GM18499 (cell line): ENCODE results near the gene PNPLA3.

Experiments
- ATAC-seq: cut with Tn5 transposase; IDR thresholded peaks from one replicate; pipeline ENCODE4 v1.9.1; 2021; ENCODE audit warnings: moderate number of reproducible peaks; ENCODE audit not compliant: insufficient read depth, unreplicated experiment

PNPLA3 gene

DNA sequence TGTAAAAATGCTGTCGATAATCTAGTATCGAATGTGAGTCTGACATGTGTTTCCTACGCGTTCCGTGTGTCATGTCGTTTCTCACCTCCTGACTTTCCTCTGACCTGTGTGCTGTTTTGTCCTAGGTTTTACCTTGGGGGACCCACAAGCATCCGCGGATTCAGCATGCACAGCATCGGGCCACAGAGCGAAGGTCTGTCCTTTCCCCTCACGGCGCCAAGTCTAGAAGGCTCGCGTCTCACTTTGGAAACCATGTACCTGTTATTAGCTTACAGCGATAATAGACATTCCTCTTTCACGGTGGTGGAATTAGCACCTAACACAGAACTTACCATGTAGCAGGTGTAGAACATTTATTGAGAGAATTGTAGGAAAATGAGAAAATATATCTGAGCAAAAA lies 60.2 kb downstream of the PNPLA3 start:
- ATAC-seq = no peak

- ATAC-seq = no peak
Measured at GRCh38 chr22:43985532-43985931, 61.9 kb downstream of the PNPLA3 start.

DNA sequence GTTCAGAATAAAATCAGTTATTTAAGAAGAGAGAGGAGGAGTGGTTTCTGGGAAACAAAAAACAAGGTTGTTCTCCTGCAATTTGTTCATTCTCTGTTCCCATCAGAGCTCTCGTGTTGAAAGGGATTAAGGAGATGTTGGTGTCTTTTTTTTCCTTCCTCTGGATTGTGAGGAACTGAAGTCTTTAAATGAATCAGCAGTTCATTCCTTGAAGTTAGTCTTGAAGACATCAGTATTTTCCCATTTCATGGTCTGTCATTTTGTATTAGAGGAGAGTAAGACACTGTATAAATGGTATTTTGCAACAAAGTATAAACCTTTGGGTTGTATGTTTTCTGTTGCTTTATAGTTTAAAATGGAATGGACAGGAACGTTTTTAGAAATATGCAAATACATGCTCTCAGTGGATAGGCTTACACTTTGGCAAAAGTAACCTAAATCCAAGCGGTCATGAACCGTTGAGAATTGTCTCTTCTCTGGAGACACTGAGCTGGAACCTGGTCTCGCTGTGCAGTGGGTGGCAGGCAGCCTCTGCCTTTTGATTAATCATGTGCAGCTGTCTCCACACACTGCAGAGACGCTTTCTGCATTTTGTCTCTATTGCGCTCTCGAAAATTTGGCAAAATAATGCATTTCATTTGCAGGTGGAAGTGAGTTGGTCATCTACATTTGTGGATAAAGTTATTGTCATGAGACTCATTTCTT lies 64.7 kb downstream of the PNPLA3 start:
- no peak for ATAC-seq

- no peak for ATAC-seq
Measured at GRCh38 chr22:43988960-43989359, 65.4 kb downstream of the PNPLA3 start.

- ATAC-seq = no peak
Measured at GRCh38 chr22:43990044-43990443, 66.4 kb downstream of the PNPLA3 start.

DNA sequence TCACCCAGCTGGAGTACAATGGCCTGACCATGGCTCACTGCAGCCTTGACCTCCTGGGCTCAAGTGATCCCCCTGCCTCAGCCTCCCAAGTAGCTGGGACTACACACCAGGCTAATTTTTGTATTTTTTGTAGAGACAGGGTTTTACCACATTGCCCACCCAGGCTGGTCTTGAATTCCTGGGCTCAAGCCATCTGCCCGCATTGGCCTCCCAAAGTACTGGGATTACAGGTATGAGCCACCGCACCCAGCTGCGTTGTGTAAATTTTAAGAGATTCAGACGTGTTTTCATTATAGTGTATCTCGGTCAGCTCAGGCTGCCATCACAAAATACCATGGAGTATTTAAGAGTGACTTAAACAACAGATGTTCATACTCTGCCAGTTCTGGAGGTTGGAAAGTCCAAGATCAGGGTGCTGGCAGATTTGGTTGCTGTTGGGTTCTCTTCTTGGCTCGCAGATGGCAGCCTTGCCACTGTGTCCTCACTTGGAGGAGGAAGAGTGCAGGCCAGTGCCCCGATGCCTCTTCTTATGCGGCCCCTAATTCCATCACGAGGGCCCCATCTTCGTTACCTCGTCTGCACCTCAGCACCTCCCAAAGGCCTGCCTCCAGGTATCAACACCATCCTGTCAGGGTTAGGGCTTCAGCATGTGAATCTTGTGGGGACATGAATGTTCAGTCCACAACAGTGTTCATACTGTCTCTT lies 67.9 kb downstream of the PNPLA3 start:
- no peak for ATAC-seq

DNA sequence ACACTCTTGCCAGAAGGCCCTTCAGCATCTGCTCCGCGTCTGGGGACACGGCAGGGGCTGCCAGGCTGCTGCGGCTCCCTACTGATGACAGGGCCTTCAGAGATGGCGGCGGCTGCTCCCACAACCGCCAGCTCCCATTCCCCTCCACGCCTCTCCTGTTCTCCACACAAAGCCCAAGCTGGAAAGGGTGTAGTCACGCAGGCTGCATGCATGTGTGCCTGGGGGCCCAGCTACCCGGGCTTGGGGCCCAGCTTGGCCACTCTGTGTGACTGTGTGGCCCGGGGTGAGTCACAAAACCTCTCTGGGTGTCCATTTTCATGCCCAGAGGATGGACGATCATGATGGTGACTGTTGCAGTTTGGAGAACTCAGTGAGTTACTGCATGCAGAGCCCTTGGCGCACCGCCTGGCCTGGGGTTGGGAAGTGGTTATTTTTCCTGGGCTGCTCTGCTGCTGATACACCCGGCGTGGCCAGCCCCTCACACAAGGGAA lies 68.8 kb downstream of the PNPLA3 start:
- no peak for ATAC-seq

GRCh38 chr22:43993072-43993760 lies 69.6 kb downstream of the PNPLA3 start:
- ATAC-seq = no peak

DNA sequence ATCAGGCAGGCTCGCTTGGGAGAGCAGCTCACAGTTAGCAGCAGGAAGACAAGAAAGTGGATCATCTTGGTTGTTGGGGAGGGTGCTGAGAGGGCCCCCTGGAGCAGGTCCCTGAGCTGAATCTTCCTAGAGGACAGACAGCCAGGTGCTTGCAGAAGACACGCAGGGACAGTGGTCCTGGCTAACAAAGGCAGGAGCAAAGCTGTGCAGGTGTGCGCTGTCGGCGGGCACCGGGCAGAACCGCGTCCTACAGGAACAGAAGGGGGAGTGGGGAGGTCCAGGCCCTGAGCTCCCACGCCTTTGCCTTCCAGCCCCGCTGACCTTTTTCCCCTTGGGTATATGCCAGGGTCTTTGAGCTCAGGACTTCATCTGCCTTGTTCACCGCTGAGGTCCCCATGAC lies 70.4 kb downstream of the PNPLA3 start:
- ATAC-seq = no peak

DNA sequence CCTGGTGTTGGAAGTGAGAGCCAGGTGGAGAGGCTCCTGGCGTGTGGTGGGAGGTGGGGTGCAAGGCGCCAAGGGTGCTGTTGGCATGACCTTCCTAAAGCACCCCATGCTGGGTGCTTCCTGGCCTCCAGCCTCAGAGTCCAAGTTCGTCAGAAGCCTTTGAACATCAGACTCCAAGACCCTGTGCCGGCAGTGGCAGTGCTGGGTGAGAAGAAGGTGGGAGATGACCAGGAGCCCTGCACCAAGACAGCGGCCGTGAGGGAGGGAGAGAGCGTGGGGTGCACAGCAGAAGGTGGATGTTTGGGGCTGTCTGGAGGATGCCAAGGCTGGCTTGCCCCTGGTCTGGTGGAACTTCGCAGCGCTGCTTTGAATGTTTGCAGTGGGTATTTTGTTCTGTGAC lies 70.8 kb downstream of the PNPLA3 start:
- ATAC-seq = no peak

DNA sequence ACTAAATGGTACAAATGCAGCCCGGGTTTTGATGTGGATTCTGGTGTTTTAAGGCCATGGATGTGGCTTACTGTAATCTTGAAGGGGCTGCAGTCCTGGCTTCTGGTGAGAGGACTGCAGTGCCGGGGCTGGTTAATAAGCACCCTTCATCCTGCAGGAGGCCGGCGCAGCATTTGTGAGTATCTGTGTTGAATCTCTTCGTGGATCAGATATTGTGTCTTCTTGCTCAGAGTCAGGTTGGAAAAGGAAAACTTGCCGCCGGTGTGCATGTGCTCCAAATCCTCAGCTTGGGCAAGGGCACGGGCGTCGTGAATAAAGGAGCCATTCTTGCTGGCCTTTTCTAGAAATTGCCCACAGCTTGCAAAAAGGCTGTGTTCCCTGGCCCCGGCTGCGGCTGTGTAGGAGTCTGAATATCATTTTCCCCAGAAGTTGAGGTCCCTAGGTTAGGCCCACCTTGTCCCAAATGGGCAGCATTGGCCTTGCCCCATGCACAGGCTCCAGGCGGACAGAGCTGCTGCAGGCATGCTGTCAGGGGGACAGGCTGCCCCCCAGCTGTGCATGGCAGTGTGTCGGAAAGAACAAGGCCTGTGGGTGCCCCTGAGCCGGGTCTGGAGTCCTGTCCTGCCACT lies 71.6 kb downstream of the PNPLA3 start:
- no peak for ATAC-seq

- ATAC-seq = no peak
Measured at GRCh38 chr22:43995798-43996169, 72.2 kb downstream of the PNPLA3 start.

DNA sequence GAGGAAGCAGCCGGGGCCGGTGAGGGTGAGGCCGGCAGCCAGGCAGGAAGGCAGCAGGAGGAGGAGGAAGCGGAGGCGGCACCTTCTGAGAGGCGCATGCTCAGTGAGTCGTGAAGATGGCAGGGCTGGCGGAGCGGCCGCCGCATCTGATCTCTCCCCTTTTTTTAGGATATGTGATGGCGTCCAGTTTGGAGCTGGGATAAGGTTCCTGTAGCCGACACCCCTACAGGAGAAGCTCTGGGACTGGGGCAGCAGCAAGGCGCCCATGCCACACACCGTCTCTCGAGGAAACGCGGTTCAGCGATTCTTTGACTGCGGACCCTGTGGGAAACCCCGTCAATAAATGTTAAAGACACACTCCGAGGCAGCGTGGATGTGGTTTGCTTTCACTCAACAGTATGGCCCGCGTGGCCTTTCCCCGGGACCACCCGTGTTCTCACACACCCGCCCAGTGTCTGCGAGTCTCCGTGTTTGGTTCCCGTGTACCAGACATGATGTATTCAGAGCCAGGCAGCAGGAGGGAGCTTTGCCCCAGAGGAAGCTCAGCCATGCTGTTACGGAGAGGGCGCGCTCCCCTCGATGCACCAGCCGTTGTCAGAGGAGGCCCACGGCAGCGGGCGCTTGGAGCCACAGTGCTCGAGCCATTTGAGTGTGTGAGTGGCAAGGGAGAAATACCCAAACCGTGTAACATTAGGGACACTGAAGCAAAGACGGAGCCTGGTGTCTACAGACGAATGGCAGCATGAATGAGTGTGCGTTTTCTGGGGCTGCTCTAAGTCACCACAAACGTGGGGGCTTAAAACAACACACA lies 72.8 kb downstream of the PNPLA3 start:
- ATAC-seq = no peak

DNA sequence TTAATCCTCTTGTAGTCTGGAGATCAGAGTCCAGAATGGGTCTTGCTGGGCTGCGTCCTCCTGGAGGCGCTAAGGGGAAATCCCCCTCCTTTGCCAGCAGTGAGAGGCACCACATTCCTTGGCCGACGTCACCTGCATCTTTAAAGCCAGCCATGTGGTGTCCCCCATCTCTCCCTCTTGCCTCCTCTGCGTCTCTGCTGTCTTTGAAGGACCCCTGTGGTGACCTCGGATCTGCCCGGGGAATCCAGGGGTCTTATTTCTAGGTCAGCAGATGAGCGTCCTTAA lies 73.3 kb downstream of the PNPLA3 start:
- no peak for ATAC-seq
